GM21825 (cell line): Measurements from ENCODE around the gene NR5A2.

Experiments
- ATAC-seq: cut with Tn5 transposase; IDR thresholded peaks from one replicate; pipeline ENCODE4 v1.9.1; 2021; ENCODE audit warnings: mild to moderate bottlenecking, moderate library complexity; ENCODE audit not compliant: unreplicated experiment

The NR5A2 gene

DNA sequence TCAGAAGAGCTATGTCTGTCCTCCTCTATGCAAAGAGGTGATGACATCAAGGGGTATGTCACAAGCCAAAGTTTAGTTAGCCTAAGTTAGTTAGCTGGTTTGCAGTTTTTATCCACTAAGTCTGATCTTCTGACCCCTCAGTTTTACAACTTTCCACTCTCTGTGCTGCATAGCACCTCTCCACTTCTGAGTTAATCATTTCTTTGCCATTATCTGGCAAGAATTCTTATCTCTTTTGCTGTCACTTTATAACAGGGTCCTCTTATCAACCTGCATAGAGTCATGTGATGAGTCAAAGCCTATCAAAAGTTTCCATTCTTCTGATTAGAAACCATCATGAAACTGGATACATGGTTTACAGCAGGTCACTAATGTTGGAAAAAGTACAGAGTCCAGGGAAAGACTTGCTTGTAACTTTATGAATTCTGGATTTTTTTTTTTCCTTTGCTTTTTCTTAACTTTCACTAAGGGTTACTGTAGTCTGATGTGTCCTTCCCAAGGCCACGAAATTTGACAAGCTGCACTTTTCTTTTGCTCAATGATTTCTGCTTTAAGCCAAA lies at the start of gene NR5A2:
Gene NR5A2 (plus strand): TSS at position 447 of the 560 bp plus-strand sequence. CDS start 138 bp downstream, outside the sequence.
- no peak for ATAC-seq

DNA sequence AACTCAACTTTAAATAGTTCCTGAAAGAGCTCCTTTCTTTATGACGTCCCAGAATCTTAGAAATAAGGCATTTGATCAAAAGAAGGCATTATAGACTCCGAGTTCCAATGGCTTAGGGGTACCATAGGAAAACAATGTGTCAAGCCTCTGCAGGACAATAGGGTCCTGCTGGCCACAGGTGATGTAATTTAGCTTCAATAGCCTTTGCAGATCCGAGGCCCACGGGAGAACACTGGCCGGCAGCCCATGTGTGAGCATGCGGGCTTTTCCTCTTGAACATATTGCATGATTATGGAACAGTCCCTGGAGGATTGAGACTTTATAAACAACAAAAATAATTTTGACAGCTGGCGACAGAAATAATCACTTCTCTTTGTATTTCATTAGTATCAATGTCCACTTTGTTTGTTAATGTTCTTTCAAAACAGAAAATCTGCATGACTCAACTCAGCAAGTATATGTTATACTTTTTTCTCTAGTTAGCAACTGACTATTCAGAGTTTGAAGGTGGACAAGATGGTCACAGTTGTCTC lies 49.0 kb upstream of the NR5A2 start:
- no peak for ATAC-seq

DNA sequence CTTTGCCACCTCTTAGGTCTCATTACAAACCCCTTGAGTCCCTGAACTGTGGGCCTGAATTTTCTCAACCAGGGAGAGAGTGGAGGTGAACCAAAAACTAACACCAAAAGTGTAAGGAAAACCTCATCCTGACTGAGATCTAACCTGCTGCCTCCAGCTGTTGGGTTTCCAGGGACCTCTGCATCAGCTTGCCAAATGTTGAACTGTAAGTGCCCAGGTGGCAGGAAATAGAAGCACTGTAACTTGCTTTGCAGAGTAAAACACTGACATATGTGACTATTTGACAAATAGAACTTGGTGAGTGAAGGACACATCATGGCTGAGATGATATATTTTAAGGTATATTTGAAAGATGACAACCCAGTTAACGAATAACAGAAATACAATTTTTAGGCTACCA lies 48.4 kb upstream of the NR5A2 start:
- ATAC-seq = no peak

DNA sequence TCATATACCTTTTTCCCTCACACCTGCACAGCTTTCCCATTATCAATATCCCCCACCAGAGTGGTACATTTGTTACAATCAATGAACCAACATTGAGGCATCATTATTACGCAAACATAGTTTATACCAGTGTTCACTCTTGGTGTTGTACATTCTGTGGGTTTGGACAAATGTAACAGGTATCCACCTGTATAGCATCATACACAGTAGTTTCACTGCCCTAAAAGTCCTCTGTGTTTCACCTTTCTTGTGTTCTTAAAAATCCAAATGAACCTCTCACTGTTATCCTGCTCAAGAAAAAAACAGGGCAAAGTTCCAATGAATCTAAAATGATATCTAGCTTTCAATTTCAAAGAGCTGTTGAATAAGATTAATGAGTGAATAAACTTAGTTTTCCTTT lies 45.9 kb upstream of the NR5A2 start:
- ATAC-seq = no peak

DNA sequence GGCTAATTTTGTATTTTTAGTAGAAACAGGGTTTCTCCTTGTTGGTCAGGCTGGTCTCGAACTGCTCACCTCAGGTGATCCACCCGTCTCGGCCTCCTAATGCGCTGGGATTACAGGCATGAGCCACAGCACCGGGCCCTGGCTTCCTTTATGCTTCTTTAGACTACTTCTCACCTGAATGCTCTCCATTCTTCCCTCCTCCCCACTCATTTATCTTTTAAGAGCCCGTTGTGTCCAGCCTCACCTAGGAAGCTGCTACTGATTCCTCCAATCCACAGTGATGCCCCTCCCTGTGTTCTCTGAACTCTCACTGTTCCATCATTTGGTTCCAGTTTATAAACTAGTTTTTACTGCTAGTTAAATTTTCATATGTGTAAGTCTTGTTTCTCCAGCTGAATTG lies 44.9 kb upstream of the NR5A2 start:
- no peak for ATAC-seq

DNA sequence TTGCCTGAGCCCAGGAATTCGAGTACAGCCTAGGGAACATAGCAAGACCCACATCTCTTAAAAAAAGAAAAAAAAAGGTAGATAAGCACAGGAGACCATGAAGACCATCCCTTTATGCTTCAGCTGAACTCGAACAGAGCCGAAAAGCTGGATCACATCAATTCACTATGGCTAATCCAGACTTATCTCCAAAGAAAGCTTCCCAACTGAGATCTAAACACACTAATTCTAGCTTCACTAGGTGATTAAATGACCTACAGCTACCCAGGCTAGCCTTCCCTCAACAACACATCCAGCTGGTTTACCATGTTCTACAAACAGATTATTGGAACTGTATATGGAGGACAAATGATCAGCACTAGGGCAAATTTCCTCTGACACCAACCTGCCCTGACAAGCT lies 44.0 kb upstream of the NR5A2 start:
- ATAC-seq = no peak

DNA sequence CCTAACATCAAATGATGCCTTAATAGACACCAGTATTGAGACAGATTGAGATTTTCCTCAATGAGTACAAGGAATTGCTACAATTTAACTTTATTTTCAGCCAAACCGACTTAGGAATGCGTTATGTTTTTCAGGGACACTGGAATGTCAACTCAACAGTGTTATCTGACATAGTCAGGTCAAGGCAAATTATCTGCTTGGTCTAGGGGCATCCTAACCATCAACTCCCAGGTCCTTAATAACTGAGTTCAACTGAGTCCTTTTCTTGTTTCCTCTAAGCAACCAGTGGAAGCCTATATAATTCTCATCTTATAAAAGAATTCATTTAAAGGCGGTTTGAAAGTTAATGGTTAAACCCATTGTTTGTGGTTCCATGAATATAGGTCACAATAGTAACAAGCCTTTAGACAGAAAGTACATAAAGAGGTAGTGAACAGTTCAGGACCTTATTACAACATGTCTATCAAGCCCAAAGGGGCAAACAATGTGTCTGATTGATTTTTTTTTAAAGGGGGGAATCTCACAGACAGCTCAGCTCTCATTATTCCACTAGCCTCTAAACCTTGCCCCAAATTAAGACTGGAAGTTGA lies 32.3 kb upstream of the NR5A2 start:
- no peak for ATAC-seq

DNA sequence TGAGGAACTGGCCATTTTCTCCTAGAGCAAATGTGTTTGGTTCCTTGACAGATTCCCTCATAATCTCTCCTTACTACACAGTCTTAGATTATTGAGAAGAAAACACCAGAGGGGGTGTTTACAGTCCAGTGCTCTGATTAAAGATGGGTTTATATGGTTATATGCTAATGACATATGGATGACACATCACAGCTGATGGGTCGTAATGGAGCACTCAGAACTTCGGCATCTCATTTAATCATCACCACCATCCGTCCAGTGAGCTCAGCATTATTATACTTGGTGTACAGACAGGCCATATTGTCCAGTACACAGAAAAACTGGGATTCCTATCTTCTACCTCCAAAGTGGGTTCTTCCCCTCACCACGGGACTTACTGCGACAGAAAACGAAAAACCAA lies 22.3 kb upstream of the NR5A2 start:
- ATAC-seq = no peak

DNA sequence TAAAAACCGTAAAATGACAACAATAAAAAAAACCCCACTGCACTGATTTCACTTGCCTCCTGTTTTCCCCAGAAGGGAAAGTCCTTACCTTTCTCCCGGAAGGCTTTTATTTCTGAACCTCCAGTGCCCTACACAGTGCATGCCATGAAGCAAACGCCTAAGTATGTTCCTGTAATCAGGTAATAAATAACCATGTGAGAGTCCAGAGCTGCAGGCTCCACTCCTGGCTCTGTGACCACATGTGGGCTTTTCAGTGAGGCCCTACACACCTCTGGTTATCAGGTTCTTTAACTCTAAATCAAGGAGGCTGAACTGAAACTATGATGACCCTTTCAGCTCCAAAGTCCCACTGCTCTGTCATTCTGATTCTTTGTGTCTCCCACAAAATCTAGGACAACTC lies 20.8 kb upstream of the NR5A2 start:
- ATAC-seq = no peak

DNA sequence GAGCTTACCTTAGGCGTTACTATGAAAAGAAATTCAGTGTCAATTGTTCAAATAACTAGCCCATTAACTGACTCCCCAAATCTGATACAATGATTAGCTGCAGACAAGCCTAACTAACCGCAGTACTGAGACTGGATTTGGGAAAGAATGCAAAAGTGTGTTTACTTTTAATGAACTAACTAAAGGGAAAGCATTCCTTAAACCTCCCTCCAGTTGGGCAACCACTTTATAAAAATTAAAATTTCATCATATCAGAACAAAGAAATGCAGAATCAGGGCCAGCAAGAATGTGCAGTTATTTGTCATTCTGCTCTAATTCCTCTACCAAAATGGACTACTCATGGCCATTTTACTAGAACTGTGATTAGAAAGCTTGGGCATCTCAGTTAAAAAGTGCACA lies 11.7 kb upstream of the NR5A2 start:
- no peak for ATAC-seq

DNA sequence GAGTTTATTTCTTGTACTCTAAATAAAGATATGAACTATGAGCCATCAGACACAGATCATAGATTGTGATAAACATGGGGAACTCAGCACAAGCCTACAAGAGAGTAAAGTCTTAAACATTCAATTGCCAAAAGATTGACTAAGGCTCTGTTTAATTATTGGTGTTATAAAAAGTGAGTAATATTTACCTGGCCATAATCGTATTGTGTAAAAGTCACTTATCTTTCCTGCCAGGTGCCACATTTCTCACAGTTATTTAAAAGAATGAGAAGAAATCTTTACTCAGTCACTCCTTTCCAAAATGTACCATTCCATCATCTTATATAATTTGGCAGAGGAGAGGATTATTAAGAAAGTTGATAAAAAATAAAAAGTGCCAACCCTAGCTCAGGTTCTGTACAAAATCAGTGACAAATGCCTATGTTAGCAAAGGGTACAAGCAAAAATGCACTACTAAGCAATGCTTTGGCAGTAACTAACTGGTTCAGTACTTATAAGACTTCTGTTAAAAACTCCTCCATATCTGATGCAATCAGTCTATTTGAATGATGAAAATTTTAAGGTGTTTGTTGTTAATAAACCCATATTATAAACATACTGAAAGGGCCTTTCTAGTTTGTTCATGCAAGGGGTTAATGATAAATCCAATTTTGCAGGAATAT lies 5.8 kb upstream of the NR5A2 start:
- ATAC-seq = no peak

DNA sequence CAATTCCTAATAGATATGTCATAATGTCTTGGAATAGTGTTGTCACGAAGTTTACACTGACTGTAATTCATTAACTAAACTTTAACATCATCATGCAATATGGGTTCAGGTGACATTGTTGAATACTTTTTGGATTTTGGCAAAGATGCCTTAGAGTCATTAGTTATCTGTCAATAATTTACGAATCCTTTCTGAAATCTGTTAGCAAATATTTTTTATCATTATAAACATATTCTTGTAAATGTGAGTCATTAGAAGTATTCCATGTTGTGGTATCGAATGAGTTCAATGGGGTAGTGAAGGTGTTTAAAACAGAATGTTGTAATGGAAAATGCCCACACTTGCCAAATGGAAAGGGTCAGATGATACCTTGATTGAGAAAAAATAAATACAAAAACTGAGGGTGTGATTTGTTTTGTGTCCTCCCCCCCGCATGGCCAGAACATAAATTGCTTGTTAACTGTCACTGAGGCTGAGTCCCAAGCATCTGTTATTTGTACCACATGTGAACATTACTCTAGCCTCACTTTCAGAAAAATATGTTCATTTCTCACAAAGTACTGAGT lies 5.2 kb upstream of the NR5A2 start:
- no peak for ATAC-seq

DNA sequence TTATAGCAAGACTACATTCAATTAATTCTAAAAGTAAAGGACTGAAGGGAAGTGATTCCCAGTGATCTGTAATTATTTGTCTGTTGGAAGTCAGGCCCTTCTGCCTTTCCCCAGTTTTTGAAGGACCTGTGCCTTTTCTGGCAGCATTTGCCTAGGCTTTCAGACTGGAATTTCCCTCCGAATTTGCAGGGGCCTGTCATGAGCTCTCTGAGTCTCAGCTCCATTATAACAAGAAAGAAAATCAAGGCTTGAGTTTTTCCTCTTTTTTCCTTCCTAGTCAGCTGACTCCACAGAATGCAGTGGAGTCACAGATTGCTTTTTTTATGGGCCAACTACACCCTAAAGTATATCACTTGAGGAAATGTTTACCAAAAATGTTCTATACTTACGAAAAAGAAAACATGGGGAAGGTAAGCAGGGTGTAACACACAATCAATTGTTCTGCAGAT lies 1.1 kb downstream of the NR5A2 start:
- no peak for ATAC-seq

DNA sequence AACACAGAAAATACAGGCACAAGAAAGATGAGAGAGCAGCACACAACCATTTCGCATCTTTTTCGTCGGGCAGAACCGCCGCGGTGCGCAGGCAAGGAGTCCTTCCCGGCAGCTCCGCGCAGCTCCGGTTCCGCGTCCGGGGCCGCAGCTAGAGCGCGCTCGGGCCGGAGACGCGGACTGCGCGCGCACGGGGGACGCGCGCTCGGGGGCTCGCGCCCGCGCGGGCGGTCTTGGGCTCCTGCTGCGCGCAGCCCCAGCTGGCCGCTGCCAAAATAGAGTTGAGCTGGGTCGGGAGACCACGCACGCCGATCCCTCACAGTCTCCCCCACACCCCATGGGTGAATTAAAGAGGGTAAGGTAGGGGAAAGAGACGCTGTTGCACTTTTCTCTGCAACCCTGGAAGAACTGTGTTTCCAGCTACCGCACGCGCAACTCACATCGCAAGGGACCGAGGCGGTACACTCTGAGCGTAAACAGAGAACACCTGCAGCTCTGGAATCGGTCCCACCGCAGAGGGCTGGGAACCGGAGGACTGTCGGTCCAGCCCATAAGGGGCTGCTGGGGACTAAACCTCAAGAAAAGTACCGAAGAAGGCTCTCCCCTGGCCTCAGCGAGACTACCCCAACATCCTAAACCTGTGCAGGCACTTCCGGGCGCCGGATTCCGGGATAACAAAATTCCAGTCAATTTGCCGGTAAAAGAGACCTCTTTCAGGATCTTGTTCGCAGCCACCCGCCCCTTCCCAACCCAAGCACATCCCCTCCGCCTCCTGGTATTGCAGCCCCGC lies 1.7 kb downstream of the NR5A2 start:
- ATAC-seq = no peak

DNA sequence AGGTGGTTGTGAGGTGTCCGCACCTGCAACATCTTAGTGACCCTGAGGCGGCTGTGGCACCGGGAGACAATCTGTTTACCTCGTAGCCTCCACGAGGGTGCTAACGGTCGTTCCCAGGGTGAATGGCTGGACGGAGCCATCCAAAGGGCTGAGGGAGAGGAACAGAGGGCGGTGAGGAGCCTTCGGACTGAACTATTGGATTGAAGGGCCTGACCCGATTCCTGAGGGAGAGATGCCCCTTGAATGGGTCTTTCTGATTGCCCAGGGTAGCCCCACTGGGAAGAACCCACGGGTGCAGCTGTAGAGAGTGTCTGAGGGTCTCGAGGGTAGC lies 2.3 kb downstream of the NR5A2 start:
- no peak for ATAC-seq

DNA sequence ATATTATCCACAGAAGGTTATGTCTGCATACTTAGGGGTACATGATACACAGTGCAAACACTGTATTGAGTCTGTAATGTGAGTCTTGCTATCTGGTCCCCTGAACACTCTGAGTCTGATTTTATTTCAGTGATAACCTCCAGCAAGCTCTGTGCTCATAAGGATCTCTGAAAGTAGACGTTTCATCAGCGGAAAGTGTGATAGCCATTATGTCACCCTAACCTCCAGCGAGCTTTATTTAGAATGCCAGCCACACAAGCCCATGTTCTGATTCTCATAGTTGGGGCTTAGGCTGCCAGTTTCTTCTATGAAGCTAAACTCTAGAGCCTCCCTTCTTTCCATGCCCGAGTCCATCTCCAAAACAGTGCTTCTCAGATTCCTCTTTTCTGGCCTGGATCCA lies 3.3 kb downstream of the NR5A2 start:
- ATAC-seq = no peak

DNA sequence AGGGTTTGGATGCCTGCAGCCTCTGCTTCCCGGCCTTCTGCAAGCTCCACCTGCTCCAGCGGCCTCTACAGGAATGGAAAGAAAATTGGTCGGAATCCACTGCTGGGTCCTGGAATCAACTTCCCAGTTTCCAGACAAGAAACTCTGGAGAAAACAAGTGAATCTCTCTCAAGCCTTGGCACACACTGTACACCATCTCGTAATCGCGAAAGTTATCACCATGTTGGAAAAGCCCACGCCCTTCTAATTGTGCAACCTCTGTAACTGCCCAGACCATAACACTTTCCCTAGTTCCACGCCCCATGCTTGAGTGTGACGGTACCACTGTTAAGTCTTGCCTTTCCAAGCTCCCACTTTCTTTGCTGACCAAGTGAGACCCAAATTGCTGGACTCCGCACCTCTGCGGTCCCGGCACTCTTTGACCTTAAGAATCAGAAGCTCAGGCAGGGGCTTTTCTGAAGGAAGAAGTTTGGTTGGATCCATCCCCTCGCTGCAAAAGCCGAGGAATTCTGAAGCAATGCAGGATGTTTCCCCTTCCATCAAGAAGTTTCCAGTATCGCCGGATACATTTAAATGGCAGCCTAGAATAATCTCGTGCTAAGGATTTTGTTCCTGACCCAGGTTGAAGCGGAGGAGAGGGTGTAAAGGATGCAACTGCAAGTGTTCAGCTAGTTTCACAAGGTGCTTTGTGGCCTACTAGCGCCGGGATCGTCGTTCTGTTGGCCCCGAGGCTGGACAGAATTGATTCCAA lies 6.2 kb downstream of the NR5A2 start:
- no peak for ATAC-seq

DNA sequence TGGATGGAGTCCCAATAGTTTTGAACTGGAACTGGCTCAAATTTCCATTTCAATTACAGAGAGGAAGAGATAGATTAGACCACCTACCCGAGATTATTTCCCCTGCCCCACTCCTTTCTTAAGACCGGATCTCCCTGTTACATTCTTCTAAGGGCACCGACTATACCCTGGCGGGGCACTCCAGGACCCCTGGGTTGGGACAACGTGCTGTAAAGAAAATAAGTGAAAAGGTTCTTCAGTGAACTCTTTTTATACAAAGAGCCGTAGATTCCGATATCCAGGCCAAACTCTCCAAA lies 6.7 kb downstream of the NR5A2 start:
- no peak for ATAC-seq

DNA sequence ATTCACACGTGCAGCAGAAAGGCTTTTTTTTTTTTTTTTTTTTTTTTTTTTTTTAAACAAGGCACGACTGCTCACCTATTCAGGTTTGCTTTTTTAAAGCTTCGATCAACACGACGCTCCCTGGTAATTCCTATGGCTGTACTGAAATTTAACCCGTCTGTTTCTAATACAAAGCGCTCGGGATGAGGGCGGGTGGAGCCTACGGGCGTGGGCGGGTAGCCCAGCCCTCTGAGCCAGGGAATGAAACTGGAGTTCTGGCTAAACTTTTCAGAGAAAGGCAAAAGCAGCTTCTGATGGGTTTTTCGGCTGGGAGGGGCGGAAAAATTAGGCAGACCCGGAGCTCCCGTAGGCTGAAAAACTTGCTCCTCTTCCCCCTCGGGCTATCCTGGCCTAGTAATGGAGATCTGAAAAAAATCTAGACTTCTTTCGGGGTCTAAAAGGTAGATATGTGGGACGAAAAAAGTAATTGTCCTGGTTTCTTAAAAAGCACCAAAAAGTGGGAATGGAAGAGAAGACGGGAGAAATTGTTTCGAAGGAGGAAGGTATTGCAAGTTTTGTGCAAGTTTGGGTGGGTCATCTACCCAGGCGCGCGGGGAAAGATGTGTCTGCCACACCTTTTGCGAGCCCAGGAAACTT lies 7.4 kb downstream of the NR5A2 start:
- no peak for ATAC-seq

DNA sequence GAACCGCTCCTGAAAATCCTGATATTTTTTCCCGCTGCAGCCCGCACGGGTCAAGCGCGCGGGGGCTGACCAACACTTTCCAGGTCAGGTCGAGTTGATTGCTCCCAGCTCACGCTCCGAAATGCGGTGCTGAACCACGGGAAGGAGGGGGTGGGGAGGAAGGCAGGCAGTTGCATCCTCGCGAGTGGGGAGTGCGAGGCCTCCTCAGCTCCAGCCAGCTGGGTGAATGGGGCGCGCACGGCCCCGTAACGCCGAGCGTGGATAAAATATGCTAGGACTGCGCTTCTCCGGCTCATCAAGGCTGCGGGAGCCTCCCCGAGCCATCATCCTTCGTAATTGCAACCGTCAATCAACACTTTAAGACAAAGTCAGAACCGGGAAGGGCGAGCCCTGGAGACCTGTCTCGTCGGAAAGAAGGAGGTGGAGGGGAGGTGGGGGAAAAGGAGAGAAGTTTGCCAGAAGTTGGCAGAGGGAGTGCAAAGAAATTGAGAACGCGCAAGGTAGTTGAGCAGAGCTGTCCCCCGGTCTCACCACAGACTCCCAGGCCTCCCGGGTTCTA lies 8.0 kb downstream of the NR5A2 start:
- ATAC-seq = no peak
